B cell (primary cell): Measurements from ENCODE around the gene OR2T34. TPM values are rescaled to one million over a fixed set of nuclear protein-coding genes. Genes with fewer than 3 reads are reported as not detected.
"Not testable (repeated sequence)": the region's sequence is repeated elsewhere in the genome, so short reads cannot be mapped to it uniquely, and the experiment has no call there.

Experiments used
- ATAC-seq: fragments of 200-7000 bp; cut with Tn5 transposase; one replicate; pipeline ENCODE4 v1.10.0; 2021; ENCODE audit warnings: low read depth, mild to moderate bottlenecking, moderate number of reproducible peaks, moderate library complexity
- CTCF ChIA-PET: fragments of 350-600 bp; sonication (Branson Sonifier 250); formaldehyde crosslinking; loops from one replicate; lab custom pipeline; 2021; ENCODE audit warnings: antibody characterized with exemption, inconsistent platforms; lab: Charles Lee
- POLR2A ChIA-PET: fragments of 350-600 bp; sonication (Branson Sonifier 250); formaldehyde crosslinking; loops from one replicate; lab custom pipeline; 2021; ENCODE audit warnings: antibody characterized with exemption; lab: Charles Lee
- DNase-seq: peaks from one replicate; pipeline ENCODE4 v3.0.0; 2013
- H2AFZ ChIP-seq: 2 replicates; pipeline ENCODE4 v1.6.1; 2012; ENCODE audit warnings: mild to moderate bottlenecking, low read depth, low read length; ENCODE audit not compliant: insufficient read depth, poor library complexity, severe bottlenecking
- H3K27ac ChIP-seq, 2 donors: 1 replicate in 1 of 2; 2 replicates in 1 of 2; pipeline ENCODE4 v1.5.1; 2012 to 2013; ENCODE audit warnings: low read length in 2 of 2, mild to moderate bottlenecking in 2 of 2, moderate library complexity in 1 of 2
- H3K27me3 ChIP-seq, 4 experiments: fragments of 200-600 bp in 1 of 4; sonication (generic) in 1 of 4; replicated peaks in 1 of 4; 1 replicate in 2 of 4; 2 replicates in 2 of 4; pipeline versions ENCODE4 v1.6.1 to v1.7.0; 2013 to 2016; ENCODE audit warnings: low read length in 3 of 4, mild to moderate bottlenecking in 2 of 4, mixed read lengths in 1 of 4, moderate library complexity in 1 of 4; ENCODE audit not compliant: insufficient read depth in 4 of 4, control insufficient read depth in 3 of 4; ENCODE audit errors: control extremely low read depth in 1 of 4
- H3K36me3 ChIP-seq, 2 experiments: replicated peaks in 1 of 2; 1 replicate in 1 of 2; 2 replicates in 1 of 2; pipeline versions ENCODE4 v1.6.1 to v1.7.1; 2013; ENCODE audit warnings: low read length in 1 of 2; ENCODE audit not compliant: insufficient read depth in 2 of 2, control insufficient read depth in 1 of 2; ENCODE audit errors: control extremely low read depth in 1 of 2, extremely low read depth in 1 of 2
- H3K4me1 ChIP-seq, 2 donors: fragments of 200-600 bp in 1 of 2; sonication (generic) in 1 of 2; 1 replicate in 1 of 2; 2 replicates in 1 of 2; pipeline versions ENCODE4 v1.5.1 to v1.6.1; 2013 to 2017; ENCODE audit warnings: low read length in 2 of 2; ENCODE audit not compliant: control insufficient read depth in 2 of 2, insufficient read depth in 2 of 2
- H3K4me2 ChIP-seq: replicated peaks from 2 replicates; pipeline ENCODE3; 2012; ENCODE audit warnings: mild to moderate bottlenecking, low read depth, low read length; ENCODE audit not compliant: poor library complexity, severe bottlenecking
- H3K4me3 ChIP-seq, 5 experiments: fragments of 200-600 bp in 1 of 5; sonication (generic) in 1 of 5; 1 replicate in 3 of 5; 2 replicates in 2 of 5; pipeline versions ENCODE4 v1.5.1 to v1.7.0; 2011 to 2016; ENCODE audit warnings: low read length in 4 of 5, mild to moderate bottlenecking in 4 of 5, low read depth in 2 of 5, control low read depth in 1 of 5, moderate library complexity in 1 of 5; ENCODE audit not compliant: insufficient read depth in 1 of 5; ENCODE audit errors: control extremely low read depth in 1 of 5, extremely low read depth in 1 of 5
- H3K79me2 ChIP-seq: fragments of 200-600 bp; sonication (generic); one replicate; pipeline ENCODE4 v1.6.0; 2016; ENCODE audit warnings: low read length; ENCODE audit not compliant: control insufficient read depth, insufficient read depth
- H3K9ac ChIP-seq: fragments of 200-600 bp; sonication (generic); 2 replicates; pipeline ENCODE4 v1.6.1; 2017; ENCODE audit warnings: mild to moderate bottlenecking, low read length, moderate library complexity
- H3K9me3 ChIP-seq, 3 donors: one replicate each; pipeline versions ENCODE4 v1.6.1 to v1.7.1; 2013; ENCODE audit warnings: low read length in 2 of 3; ENCODE audit not compliant: control insufficient read depth in 2 of 3, insufficient read depth in 1 of 3; ENCODE audit errors: control extremely low read depth in 1 of 3
- H4K20me1 ChIP-seq: 2 replicates; pipeline ENCODE4 v1.6.0; 2012; ENCODE audit warnings: mild to moderate bottlenecking, low read length; ENCODE audit not compliant: insufficient read depth, control insufficient read depth, poor library complexity, severe bottlenecking
- H3K27ac Mint-ChIP-seq: one replicate; pipeline ENCODE4 v1.8.0; 2021; ENCODE audit warnings: mixed read lengths
- H3K27me3 Mint-ChIP-seq: one replicate; pipeline ENCODE4 v1.8.0; 2021; ENCODE audit warnings: mixed read lengths
- H3K4me1 Mint-ChIP-seq: one replicate; pipeline ENCODE4 v1.8.0; 2021; ENCODE audit warnings: mixed read lengths
- H3K4me3 Mint-ChIP-seq: one replicate; pipeline ENCODE4 v1.8.0; 2021; ENCODE audit warnings: mixed read lengths
- H3K9me3 Mint-ChIP-seq: one replicate; pipeline ENCODE4 v1.8.0; 2022; ENCODE audit warnings: mixed read lengths; ENCODE audit not compliant: insufficient read depth
- intact Hi-C: fragments of 100-400 bp; cut with micrococcal nuclease; formaldehyde crosslinking; loops from one replicate; pipeline ENCODE4 v1.10.0; 2022
- polyA plus RNA-seq: library from polyadenylated mRNA; depleted of rRNA; stranded (reverse); fragments of >200 nt; gene quantifications from 2 replicates; pipeline ENCODE4 v1.2.3, GENCODE V29; 2012
- small RNA-seq: library from RNA; depleted of rRNA; stranded (forward); fragments of <200 nt; gene quantifications from one replicate; pipeline ENCODE3, GENCODE V24; 2012; ENCODE audit warnings: low replicate concordance, low read depth; ENCODE audit not compliant: insufficient read length
- total RNA-seq, 2 donors: library from RNA; stranded (reverse); fragments of 120-200 nt in 1 of 2; gene quantifications; 1 replicate in 1 of 2; 2 replicates in 1 of 2; pipeline versions ENCODE4 v1.2.3 to v1.2.4, GENCODE V29; 2013 to 2022

Gene OR2T34
- total and polyA plus RNA-seq, 2 donors (not counting 1 experiment from before 2014, with no cell fraction given): 0.28 to 1.7 TPM

DNA sequence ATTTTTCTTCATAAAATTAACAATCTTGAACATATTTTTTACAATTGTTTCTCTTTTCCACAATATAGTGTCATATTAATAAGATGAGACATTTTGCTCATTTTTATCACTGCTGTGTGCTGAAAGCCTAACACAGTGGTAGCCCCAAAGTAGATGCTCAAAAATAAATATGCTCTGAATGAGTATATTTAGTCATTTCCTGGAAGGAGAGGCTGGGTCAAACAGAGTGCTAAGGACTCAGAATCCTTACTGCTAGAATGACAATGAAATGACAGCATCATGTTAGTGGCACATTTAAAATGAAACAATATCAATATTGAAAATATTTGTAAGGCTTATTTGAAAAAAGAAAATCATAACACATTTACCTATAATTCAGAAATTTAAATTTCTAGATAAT lies 37.1 kb downstream of the OR2T34 start:
- H3K4me2 ChIP-seq, H3K27me3 Mint-ChIP-seq, H3K27ac Mint-ChIP-seq, ATAC-seq, H3K27ac ChIP-seq, H3K9ac ChIP-seq, H3K79me2 ChIP-seq, intact Hi-C loops, H3K36me3 ChIP-seq, H3K4me1 Mint-ChIP-seq, H4K20me1 ChIP-seq, H3K9me3 Mint-ChIP-seq, H3K4me3 Mint-ChIP-seq, CTCF ChIA-PET, POLR2A ChIA-PET, H3K27me3 ChIP-seq, H3K4me1 ChIP-seq, H2AFZ ChIP-seq, DNase-seq, H3K9me3 ChIP-seq, H3K4me3 ChIP-seq: not testable (repeated sequence)

Small RNAs within 50 kb of the gene (small RNA-seq; reads per million reads assigned to genes)
- not detected for gene RF00019

Other genes with a start within 250 kb of the OR2T34 start
- not detected in 2 replicates for gene OR14C36, start 226.0 kb downstream of the OR2T34 start, total RNA-seq
- gene OR14C36, start 226.0 kb downstream of the OR2T34 start, polyA plus RNA-seq: not detected in 2 replicates
- not detected in 2 replicates for gene OR2T4, start 213.1 kb downstream of the OR2T34 start, total RNA-seq
- not detected in 2 replicates for gene OR2T4, start 213.1 kb downstream of the OR2T34 start, polyA plus RNA-seq
- gene OR2T6, start 199.0 kb downstream of the OR2T34 start, total RNA-seq: not detected in 2 replicates
- gene OR2T6, start 199.0 kb downstream of the OR2T34 start, polyA plus RNA-seq: not detected in 2 replicates
- not detected in 2 replicates for gene OR2T1, start 171.7 kb downstream of the OR2T34 start, total RNA-seq
- not detected in 2 replicates for gene OR2T1, start 171.7 kb downstream of the OR2T34 start, polyA plus RNA-seq
- gene OR2T2, start 129.1 kb downstream of the OR2T34 start, total RNA-seq: 3.9 and 4.4 TPM in 2 replicates
- 0.19 and 0.48 TPM in 2 replicates for gene OR2T2, start 129.1 kb downstream of the OR2T34 start, polyA plus RNA-seq
- 1.4 and 1.8 TPM in 2 replicates for gene OR2T3, start 101.4 kb downstream of the OR2T34 start, total RNA-seq
- gene OR2T3, start 101.4 kb downstream of the OR2T34 start, polyA plus RNA-seq: 0.89 and 1.2 TPM in 2 replicates
- gene OR2T5, start 86.2 kb downstream of the OR2T34 start, total RNA-seq: 0.44 TPM in 1 of 2 replicates, not detected in the other
- 0.16 TPM in 1 of 2 replicates, not detected in the other for gene OR2T5, start 86.2 kb downstream of the OR2T34 start, polyA plus RNA-seq
- gene OR2G6, start 66.7 kb downstream of the OR2T34 start, total RNA-seq: 1.7 and 1.8 TPM in 2 replicates
- 0.03 and 0.24 TPM in 2 replicates for gene OR2G6, start 66.7 kb downstream of the OR2T34 start, polyA plus RNA-seq
- gene OR2T29, start 12.0 kb downstream of the OR2T34 start, total RNA-seq: 1.9 and 3.1 TPM in 2 replicates
- 0.40 TPM in 1 of 2 replicates, not detected in the other for gene OR2T29, start 12.0 kb downstream of the OR2T34 start, polyA plus RNA-seq
- 2.5 and 3.8 TPM in 2 replicates for gene OR2T10, start 22.9 kb upstream of the OR2T34 start, total RNA-seq
- gene OR2T10, start 22.9 kb upstream of the OR2T34 start, polyA plus RNA-seq: 0.27 and 0.74 TPM in 2 replicates
- gene OR2T11, start 60.3 kb upstream of the OR2T34 start, total RNA-seq: 3.6 and 4.9 TPM in 2 replicates
- 0.07 and 0.12 TPM in 2 replicates for gene OR2T11, start 60.3 kb upstream of the OR2T34 start, polyA plus RNA-seq
- gene OR2T35, start 70.5 kb upstream of the OR2T34 start, total RNA-seq: 0.30 and 0.39 TPM in 2 replicates
- gene OR2T35, start 70.5 kb upstream of the OR2T34 start, polyA plus RNA-seq: 0.10 TPM in 1 of 2 replicates, not detected in the other
- gene OR2T27, start 80.8 kb upstream of the OR2T34 start, total RNA-seq: not detected in 2 replicates
- 0.10 TPM in 1 of 2 replicates, not detected in the other for gene OR2T27, start 80.8 kb upstream of the OR2T34 start, polyA plus RNA-seq
- gene OR14I1, start 128.0 kb upstream of the OR2T34 start, total RNA-seq: not detected in 2 replicates
- not detected in 2 replicates for gene OR14I1, start 128.0 kb upstream of the OR2T34 start, polyA plus RNA-seq
- not detected in 2 replicates for gene LYPD8, start 181.0 kb upstream of the OR2T34 start, total RNA-seq
- 0.10 TPM in 1 of 2 replicates, not detected in the other for gene LYPD8, start 181.0 kb upstream of the OR2T34 start, polyA plus RNA-seq